ENCODE results near the gene HIPK1. TPM values are rescaled to one million over a fixed set of nuclear protein-coding genes. Genes with fewer than 3 reads are reported as not detected.

HIPK1 gene
- total RNA-seq, 3 donors from 2014 or later, result 66.0 to 99.7 (median 68.8) TPM

GRCh38 chr1:113980110-113980509 is 51.0 kb downstream of the HIPK1 start:
- intact Hi-C loops (cut with DNase I, micrococcal nuclease), result no loop called here
- Histone ChIP-seq H3K36me3 (ENCODE audit: low read depth) (no peaks in the 10 kb centered on the region), H3K4me3 (no peak overlapping the region), H3K4me1 (ENCODE audit: low read depth) (peaks cover 6% of the 10 kb centered on the region), H3K9me3 (no peaks in the 10 kb centered on the region)
- DNase-seq (peak; percentile 29 to 69 (median 59)), ATAC-seq (no peak)
- no peak for TF ChIP-seq CTCF (IDR thresholded peaks at IDR 0.05)

GRCh38 chr1:113981962-113982931 is 53.1 kb downstream of the HIPK1 start:
- intact Hi-C loops (cut with DNase I, micrococcal nuclease), result no loop called here
- peak; percentile 33 for ATAC-seq

GRCh38 chr1:113982949-113983348 is 53.8 kb downstream of the HIPK1 start:
- no peaks in the 10 kb centered on the region for H3K36me3 ChIP-seq (ENCODE audit: low read depth)
- no peak for DNase-seq
- intact Hi-C loops (cut with DNase I, micrococcal nuclease), result no loop called here
- no peak overlapping the region for H3K4me3 ChIP-seq
- ATAC-seq, result no peak
- no peak for TF ChIP-seq CTCF (IDR thresholded peaks at IDR 0.05)
- H3K9me3 ChIP-seq, result no peaks in the 10 kb centered on the region
- peaks cover 6% of the 10 kb centered on the region for H3K4me1 ChIP-seq (ENCODE audit: low read depth)

More at GRCh38 chr1:113981962-113982931, 53.1 kb downstream of the HIPK1 start:
- no peak for TF ChIP-seq CTCF (IDR thresholded peaks at IDR 0.05)
- peak; percentile 40 to 67 (median 49) for DNase-seq
- Histone ChIP-seq H3K4me3 (no peak overlapping the region), H3K36me3 (ENCODE audit: low read depth) (no peaks in the 10 kb centered on the region), H3K9me3 (no peaks in the 10 kb centered on the region), H3K4me1 (ENCODE audit: low read depth) (peaks cover 6% of the 10 kb centered on the region)

GRCh38 chr1:113983391-113983790 is 54.3 kb downstream of the HIPK1 start:
- no peak overlapping the region for H3K4me3 ChIP-seq
- no peak for TF ChIP-seq CTCF (IDR thresholded peaks at IDR 0.05)
- no peaks in the 10 kb centered on the region for H3K36me3 ChIP-seq (ENCODE audit: low read depth)
- H3K9me3 ChIP-seq, result no peaks in the 10 kb centered on the region
- peaks cover 6% of the 10 kb centered on the region for H3K4me1 ChIP-seq (ENCODE audit: low read depth)
- ATAC-seq, result no peak
- DNase-seq, result no peak
- intact Hi-C loops (cut with DNase I, micrococcal nuclease), result no loop called here

- Histone ChIP-seq H3K4me3 (no peak overlapping the region), H3K9me3 (no peaks in the 10 kb centered on the region), H3K4me1 (ENCODE audit: low read depth) (peaks cover 6% of the 10 kb centered on the region), H3K36me3 (ENCODE audit: low read depth) (no peaks in the 10 kb centered on the region)
- TF ChIP-seq CTCF (IDR thresholded peaks at IDR 0.05), result no peak
- intact Hi-C loops (cut with DNase I, micrococcal nuclease), result no loop called here
- DNase-seq (no peak), ATAC-seq (no peak)
These were observed 54.7 kb downstream of the HIPK1 start for GRCh38 chr1:113983826-113984225.

Data from mucosa of descending colon (tissue), 3 donors.